K562 (cell line): ENCODE results near the gene PCED1B. TPM values are rescaled to one million over a fixed set of nuclear protein-coding genes. Genes with fewer than 3 reads are reported as not detected.
A peak's percentile ranks its signal among the peaks of the same experiment; 100 is the strongest.

Source experiments
- CXXC5 ChIP-seq: fragments of 250-450 bp; sonication (Bioruptor Pico); IDR thresholded peaks from 2 replicates; pipeline ENCODE4 v1.8.0; 2022; ENCODE audit warnings: inconsistent platforms, mild to moderate bottlenecking, moderate library complexity
- ESRRA ChIP-seq: fragments of 450-650 bp; IDR thresholded peaks from 2 replicates; pipeline ENCODE4 v1.6.1; 2014; ENCODE audit warnings: low read depth, mild to moderate bottlenecking, moderate library complexity, borderline replicate concordance
- HMGN3 ChIP-seq: IDR thresholded peaks from 2 replicates; pipeline ENCODE4 v1.6.1; 2011; ENCODE audit warnings: borderline replicate concordance, low read depth, mild to moderate bottlenecking, mixed read lengths, low read length; ENCODE audit not compliant: insufficient read length; ENCODE audit errors: extremely low read depth
- NRF1 ChIP-seq, 2 experiments: fragments of 450-650 bp; IDR thresholded peaks in 1 of 2; conservative IDR thresholded peaks in 1 of 2; 2 replicates each; pipeline ENCODE4 v1.6.1; 2014; ENCODE audit warnings: mild to moderate bottlenecking in 2 of 2
- PYGO2 ChIP-seq: fragments of 450-650 bp; IDR thresholded peaks from 2 replicates; pipeline ENCODE4 v1.6.1; 2016; ENCODE audit warnings: mild to moderate bottlenecking, missing genetic modification characterization, moderate library complexity, missing compliant biosample characterization
- RAD21 ChIP-seq, 2 experiments: fragments of 250-450 bp in 1 of 2; fragments of 450-650 bp in 1 of 2; sonication (Bioruptor Pico) in 1 of 2; formaldehyde crosslinking in 1 of 2; IDR thresholded peaks in 1 of 2; conservative IDR thresholded peaks in 1 of 2; 2 replicates each; pipeline versions ENCODE4 v1.4.0 to v1.8.0; 2020 to 2022; ENCODE audit warnings: mild to moderate bottlenecking in 2 of 2, moderate library complexity in 1 of 2
- RNF2 ChIP-seq: sonication (generic); IDR thresholded peaks from 2 replicates; pipeline ENCODE4 v1.6.1; 2016
- SRSF1 ChIP-seq: fragments of 200-400 bp; formaldehyde crosslinking; IDR thresholded peaks from 2 replicates; pipeline ENCODE4 v1.6.1; 2017; ENCODE audit warnings: mild to moderate bottlenecking, low read depth, low read length, moderate library complexity
- TAL1 ChIP-seq: fragments of 450-650 bp; IDR thresholded peaks from 2 replicates; pipeline ENCODE4 v1.6.1; 2016; ENCODE audit warnings: mild to moderate bottlenecking
- ZBTB1 ChIP-seq: sonication (generic); formaldehyde crosslinking; IDR thresholded peaks from 2 replicates; pipeline ENCODE4 v1.8.1; 2023; ENCODE audit warnings: missing genetic modification reagents, low read depth, mild to moderate bottlenecking, borderline replicate concordance
- ZC3H8 ChIP-seq: fragments of 450-650 bp; IDR thresholded peaks from 2 replicates; pipeline ENCODE4 v1.6.1; 2017
- ZEB2 ChIP-seq: fragments of 450-650 bp; IDR thresholded peaks from 2 replicates; pipeline ENCODE4 v1.6.1; 2016
- ZNF24 ChIP-seq: fragments of 450-650 bp; IDR thresholded peaks from 2 replicates; pipeline ENCODE4 v1.6.1; 2016
- polyA plus RNA-seq, 8 experiments: library from polyadenylated mRNA; depleted of rRNA in 4 of 8; stranded (reverse) in 5 of 8; unstranded in 3 of 8; fragments of >200 nt; fragmentation: Nextera tagmentation in 2 of 8; fragmentation: Illumina TruSeq in 1 of 8; extraction: Ambion mirVana in 2 of 8; extraction: Trizol in 1 of 8; gene quantifications; 2 replicates each; pipeline versions ENCODE4 v1.2.1 to v1.2.3, GENCODE V29; 2011 to 2014; ENCODE audit warnings: inconsistent platforms in 1 of 8, missing spikeins in 1 of 8
- total RNA-seq, 7 experiments: library from RNA; depleted of rRNA in 6 of 7; stranded (reverse); fragments of >200 nt in 6 of 7; fragmentation: Illumina TruSeq in 2 of 7; extraction: Trizol in 2 of 7; gene quantifications; 2 replicates each; pipeline versions ENCODE4 v1.2.1 to v1.2.3, GENCODE V29; 2011 to 2021; ENCODE audit warnings: low replicate concordance in 1 of 7
- TF ChIP-seq, protein P1 (sequence below): fragments of 450-650 bp; formaldehyde crosslinking; IDR thresholded peaks from 2 replicates; pipeline ENCODE4 v1.4.0; 2020; ENCODE audit warnings: mild to moderate bottlenecking
- TF ChIP-seq, protein P2 (sequence below): sonication (generic); formaldehyde crosslinking; IDR thresholded peaks from 2 replicates; pipeline ENCODE4 v1.8.0; 2023; ENCODE audit warnings: mild to moderate bottlenecking, missing genetic modification reagents
- TF ChIP-seq, protein P3 (sequence below): fragments of 250-450 bp; sonication (Bioruptor Pico); IDR thresholded peaks from 2 replicates; pipeline ENCODE4 v1.4.0; 2020; ENCODE audit warnings: mild to moderate bottlenecking, moderate library complexity, borderline replicate concordance
- TF ChIP-seq, protein P4 (sequence below), 3 experiments: fragments of 200-800 bp in 1 of 3; fragments of 250-450 bp in 1 of 3; fragments of 450-650 bp in 1 of 3; sonication (Bioruptor Pico) in 1 of 3; sonication (Bioruptor generic) in 1 of 3; formaldehyde crosslinking in 1 of 3; IDR thresholded peaks; 2 replicates each; pipeline versions ENCODE4 v1.6.1 to v1.8.0; 2016 to 2022; ENCODE audit warnings: mild to moderate bottlenecking in 2 of 3, missing genetic modification characterization in 2 of 3, missing compliant biosample characterization in 1 of 3, moderate library complexity in 1 of 3

PCED1B gene
- total and polyA plus RNA-seq, 9 of the 15 experiments (the other 6 are each of a cell fraction or from before 2014, with no cell fraction given): 1.2 to 9.3 (median 2.5) TPM

DNA sequence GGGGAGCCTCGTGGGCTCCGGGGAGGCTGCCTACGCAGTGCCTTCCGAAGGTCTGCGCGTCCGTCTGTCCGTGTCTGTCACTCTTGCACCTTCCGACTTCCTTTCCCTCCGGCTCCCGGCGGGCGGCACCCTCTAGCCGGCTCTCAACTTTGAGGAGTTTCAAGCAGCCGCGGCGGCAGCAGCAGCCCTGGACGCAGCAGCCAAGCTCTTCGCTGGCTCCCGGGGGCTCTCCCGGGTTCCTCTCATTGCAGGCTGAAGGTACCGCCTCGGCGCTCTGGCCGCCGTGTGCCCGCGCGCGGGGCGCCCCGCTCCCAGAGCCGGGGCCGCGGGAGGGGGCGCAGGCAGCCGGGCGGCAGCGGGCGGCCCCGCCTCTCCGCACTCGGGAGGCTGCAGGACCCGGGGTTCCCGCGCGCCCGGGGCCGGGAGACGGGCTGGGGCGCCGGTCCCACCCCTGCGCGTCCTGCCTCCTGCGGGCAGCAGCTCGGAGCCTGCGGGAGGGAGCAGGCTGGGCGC, at the start of gene PCED1B, which contains the start of gene AMIGO2 (continued):
- TF ChIP-seq, protein P1, sequence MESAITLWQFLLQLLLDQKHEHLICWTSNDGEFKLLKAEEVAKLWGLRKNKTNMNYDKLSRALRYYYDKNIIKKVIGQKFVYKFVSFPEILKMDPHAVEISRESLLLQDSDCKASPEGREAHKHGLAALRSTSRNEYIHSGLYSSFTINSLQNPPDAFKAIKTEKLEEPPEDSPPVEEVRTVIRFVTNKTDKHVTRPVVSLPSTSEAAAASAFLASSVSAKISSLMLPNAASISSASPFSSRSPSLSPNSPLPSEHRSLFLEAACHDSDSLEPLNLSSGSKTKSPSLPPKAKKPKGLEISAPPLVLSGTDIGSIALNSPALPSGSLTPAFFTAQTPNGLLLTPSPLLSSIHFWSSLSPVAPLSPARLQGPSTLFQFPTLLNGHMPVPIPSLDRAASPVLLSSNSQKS: no peak
- no peak for TF ChIP-seq PYGO2
- TF ChIP-seq ZEB2: 0 out of 2 replicates have a peak, but pooled peaks have one; percentile 32
- TF ChIP-seq, protein P2, sequence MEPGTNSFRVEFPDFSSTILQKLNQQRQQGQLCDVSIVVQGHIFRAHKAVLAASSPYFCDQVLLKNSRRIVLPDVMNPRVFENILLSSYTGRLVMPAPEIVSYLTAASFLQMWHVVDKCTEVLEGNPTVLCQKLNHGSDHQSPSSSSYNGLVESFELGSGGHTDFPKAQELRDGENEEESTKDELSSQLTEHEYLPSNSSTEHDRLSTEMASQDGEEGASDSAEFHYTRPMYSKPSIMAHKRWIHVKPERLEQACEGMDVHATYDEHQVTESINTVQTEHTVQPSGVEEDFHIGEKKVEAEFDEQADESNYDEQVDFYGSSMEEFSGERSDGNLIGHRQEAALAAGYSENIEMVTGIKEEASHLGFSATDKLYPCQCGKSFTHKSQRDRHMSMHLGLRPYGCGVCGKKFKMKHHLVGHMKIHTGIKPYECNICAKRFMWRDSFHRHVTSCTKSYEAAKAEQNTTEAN (CRISPR knock-in tag): no peak
- TF ChIP-seq ESRRA: 0 out of 2 replicates have a peak, but pooled peaks have one; percentile 0
- TF ChIP-seq ZC3H8: no peak
- TF ChIP-seq, protein P3, sequence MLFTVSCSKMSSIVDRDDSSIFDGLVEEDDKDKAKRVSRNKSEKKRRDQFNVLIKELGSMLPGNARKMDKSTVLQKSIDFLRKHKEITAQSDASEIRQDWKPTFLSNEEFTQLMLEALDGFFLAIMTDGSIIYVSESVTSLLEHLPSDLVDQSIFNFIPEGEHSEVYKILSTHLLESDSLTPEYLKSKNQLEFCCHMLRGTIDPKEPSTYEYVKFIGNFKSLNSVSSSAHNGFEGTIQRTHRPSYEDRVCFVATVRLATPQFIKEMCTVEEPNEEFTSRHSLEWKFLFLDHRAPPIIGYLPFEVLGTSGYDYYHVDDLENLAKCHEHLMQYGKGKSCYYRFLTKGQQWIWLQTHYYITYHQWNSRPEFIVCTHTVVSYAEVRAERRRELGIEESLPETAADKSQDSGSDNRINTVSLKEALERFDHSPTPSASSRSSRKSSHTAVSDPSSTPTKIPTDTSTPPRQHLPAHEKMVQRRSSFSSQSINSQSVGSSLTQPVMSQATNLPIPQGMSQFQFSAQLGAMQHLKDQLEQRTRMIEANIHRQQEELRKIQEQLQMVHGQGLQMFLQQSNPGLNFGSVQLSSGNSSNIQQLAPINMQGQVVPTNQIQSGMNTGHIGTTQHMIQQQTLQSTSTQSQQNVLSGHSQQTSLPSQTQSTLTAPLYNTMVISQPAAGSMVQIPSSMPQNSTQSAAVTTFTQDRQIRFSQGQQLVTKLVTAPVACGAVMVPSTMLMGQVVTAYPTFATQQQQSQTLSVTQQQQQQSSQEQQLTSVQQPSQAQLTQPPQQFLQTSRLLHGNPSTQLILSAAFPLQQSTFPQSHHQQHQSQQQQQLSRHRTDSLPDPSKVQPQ (CRISPR knock-in tag): no peak
- TF ChIP-seq NRF1 (conservative IDR thresholded peaks at IDR 0.05 in 1 of 2, IDR thresholded peaks at IDR 0.05 in 1 of 2): peak; percentile 5 to 65; a peak in 3 of 4 replicates
- TF ChIP-seq ZNF24: peak; percentile 51; the same call in 1 of the 2 replicates
- TF ChIP-seq HMGN3: peak; percentile 28
- no peak for TF ChIP-seq TAL1
- no peak for TF ChIP-seq SRSF1
- peak; percentile 82 to 88 for TF ChIP-seq RAD21 (CRISPR knock-in tag; conservative IDR thresholded peaks at IDR 0.05 in 1 of 2, IDR thresholded peaks at IDR 0.05 in 1 of 2)
- TF ChIP-seq, protein P4, sequence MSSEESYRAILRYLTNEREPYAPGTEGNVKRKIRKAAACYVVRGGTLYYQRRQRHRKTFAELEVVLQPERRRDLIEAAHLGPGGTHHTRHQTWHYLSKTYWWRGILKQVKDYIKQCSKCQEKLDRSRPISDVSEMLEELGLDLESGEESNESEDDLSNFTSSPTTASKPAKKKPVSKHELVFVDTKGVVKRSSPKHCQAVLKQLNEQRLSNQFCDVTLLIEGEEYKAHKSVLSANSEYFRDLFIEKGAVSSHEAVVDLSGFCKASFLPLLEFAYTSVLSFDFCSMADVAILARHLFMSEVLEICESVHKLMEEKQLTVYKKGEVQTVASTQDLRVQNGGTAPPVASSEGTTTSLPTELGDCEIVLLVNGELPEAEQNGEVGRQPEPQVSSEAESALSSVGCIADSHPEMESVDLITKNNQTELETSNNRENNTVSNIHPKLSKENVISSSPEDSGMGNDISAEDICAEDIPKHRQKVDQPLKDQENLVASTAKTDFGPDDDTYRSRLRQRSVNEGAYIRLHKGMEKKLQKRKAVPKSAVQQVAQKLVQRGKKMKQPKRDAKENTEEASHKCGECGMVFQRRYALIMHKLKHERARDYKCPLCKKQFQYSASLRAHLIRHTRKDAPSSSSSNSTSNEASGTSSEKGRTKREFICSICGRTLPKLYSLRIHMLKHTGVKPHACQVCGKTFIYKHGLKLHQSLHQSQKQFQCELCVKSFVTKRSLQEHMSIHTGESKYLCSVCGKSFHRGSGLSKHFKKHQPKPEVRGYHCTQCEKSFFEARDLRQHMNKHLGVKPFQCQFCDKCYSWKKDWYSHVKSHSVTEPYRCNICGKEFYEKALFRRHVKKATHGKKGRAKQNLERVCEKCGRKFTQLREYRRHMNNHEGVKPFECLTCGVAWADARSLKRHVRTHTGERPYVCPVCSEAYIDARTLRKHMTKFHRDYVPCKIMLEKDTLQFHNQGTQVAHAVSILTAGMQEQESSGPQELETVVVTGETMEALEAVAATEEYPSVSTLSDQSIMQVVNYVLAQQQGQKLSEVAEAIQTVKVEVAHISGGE (CRISPR knock-in tag; IDR thresholded peaks at IDR 0.05): peak in 1 of 3 experiments; percentile 66; a peak in 1 of 6 replicates
- no peak for TF ChIP-seq ZBTB1 (CRISPR knock-in tag)
- TF ChIP-seq CXXC5 (CRISPR knock-in tag): peak; percentile 68
- TF ChIP-seq RNF2: 0 out of 2 replicates have a peak, but pooled peaks have one; percentile 46
